ENCODE measurements around the gene VPS26A. TPM values are rescaled to one million over a fixed set of nuclear protein-coding genes. Genes with fewer than 3 reads are reported as not detected.

Gene VPS26A
- total RNA-seq, 1 donor from 2014 or later: 40.1 TPM

GRCh38 chr10:69201045-69201444 is 77.1 kb downstream of the VPS26A start:
- H3K27ac Mint-ChIP-seq: no peak overlapping the region
- TF ChIP-seq CTCF (IDR thresholded peaks at IDR 0.05; ENCODE audit: unreplicated experiment): no peak
- H3K36me3 Mint-ChIP-seq: peaks cover 21% of the 10 kb centered on the region
- H3K9me3 Mint-ChIP-seq: no peaks in the 10 kb centered on the region
- no peak for DNase-seq (ENCODE audit: low spot score in 2 of 2, unreplicated experiment in 2 of 2)
- H3K27me3 Mint-ChIP-seq (ENCODE audit: low read depth): no peaks in the 10 kb centered on the region
- H3K4me3 Mint-ChIP-seq: no peak overlapping the region
- H3K4me1 Mint-ChIP-seq: no peaks in the 10 kb centered on the region

- DNase-seq (ENCODE audit: low spot score in 2 of 2, unreplicated experiment in 2 of 2): no peak
- Mint-ChIP-seq H3K9me3 (no peaks in the 10 kb centered on the region), H3K27me3 (ENCODE audit: low read depth) (no peaks in the 10 kb centered on the region), H3K36me3 (peaks cover 26% of the 10 kb centered on the region), H3K4me1 (no peaks in the 10 kb centered on the region), H3K4me3 (no peak overlapping the region), H3K27ac (no peak overlapping the region)
- no peak for TF ChIP-seq CTCF (IDR thresholded peaks at IDR 0.05; ENCODE audit: unreplicated experiment)
Observed at GRCh38 chr10:69202332-69202731, 78.4 kb downstream of the VPS26A start.

GRCh38 chr10:69208761-69209160 is 84.8 kb downstream of the VPS26A start:
- peaks cover 27% of the 10 kb centered on the region for H3K36me3 Mint-ChIP-seq
- no peak overlapping the region for H3K27ac Mint-ChIP-seq
- DNase-seq (ENCODE audit: low spot score in 2 of 2, unreplicated experiment in 2 of 2): no peak
- no peaks in the 10 kb centered on the region for H3K4me1 Mint-ChIP-seq
- no peak overlapping the region for H3K4me3 Mint-ChIP-seq
- peaks cover 4% of the 10 kb centered on the region for H3K9me3 Mint-ChIP-seq
- no peak for TF ChIP-seq CTCF (IDR thresholded peaks at IDR 0.05; ENCODE audit: unreplicated experiment)
- H3K27me3 Mint-ChIP-seq (ENCODE audit: low read depth): no peaks in the 10 kb centered on the region

GRCh38 chr10:69209787-69210484 is 86.0 kb downstream of the VPS26A start:
- no peak for TF ChIP-seq CTCF (IDR thresholded peaks at IDR 0.05; ENCODE audit: unreplicated experiment)
- no peak overlapping the region for H3K27ac Mint-ChIP-seq
- peaks cover 13% of the 10 kb centered on the region for H3K9me3 Mint-ChIP-seq
- H3K36me3 Mint-ChIP-seq: peaks cover 26% of the 10 kb centered on the region
- no peak for DNase-seq (ENCODE audit: low spot score in 2 of 2, unreplicated experiment in 2 of 2)
- H3K4me3 Mint-ChIP-seq: no peak overlapping the region
- no peaks in the 10 kb centered on the region for H3K27me3 Mint-ChIP-seq (ENCODE audit: low read depth)
- no peaks in the 10 kb centered on the region for H3K4me1 Mint-ChIP-seq

GRCh38 chr10:69211104-69211503 is 87.1 kb downstream of the VPS26A start:
- TF ChIP-seq CTCF (IDR thresholded peaks at IDR 0.05; ENCODE audit: unreplicated experiment): no peak
- Mint-ChIP-seq H3K9me3 (peaks cover 13% of the 10 kb centered on the region), H3K4me1 (peaks cover 8% of the 10 kb centered on the region), H3K36me3 (peaks cover 20% of the 10 kb centered on the region), H3K27ac (no peak overlapping the region), H3K4me3 (no peak overlapping the region), H3K27me3 (ENCODE audit: low read depth) (no peaks in the 10 kb centered on the region)
- DNase-seq (ENCODE audit: low spot score in 2 of 2, unreplicated experiment in 2 of 2): no peak

Data from mesothelial cell of epicardium (in vitro differentiated cells).